Measurements from ENCODE around the gene SLC2A13.
"Not testable (repeated sequence)": the region's sequence is repeated elsewhere in the genome, so short reads cannot be mapped to it uniquely, and the experiment has no call there.

The SLC2A13 gene

GRCh38 chr12:39923364-39923763, 182.5 kb downstream of the SLC2A13 start:
- Histone ChIP-seq H3K36me3 (ENCODE audit: low read length) (no peaks in the 10 kb centered on the region), H3K9me2 (replicated peaks; ENCODE audit: insufficient read depth, low read length) (no peaks in the 10 kb centered on the region), H3K79me2 (ENCODE audit: insufficient read depth, low read length) (no peaks in the 10 kb centered on the region), H3K9me3 (ENCODE audit: insufficient read depth, low read length) (no peaks in the 10 kb centered on the region), H3K4me3 (ENCODE audit: insufficient read depth, low read length, poor library complexity, severe bottlenecking) (no peak overlapping the region), H4K20me1 (ENCODE audit: low read depth, low read length) (no peaks in the 10 kb centered on the region), H3K27ac (ENCODE audit: low read depth, low read length) (no peak overlapping the region), H3K27me3 (ENCODE audit: low read length) (no peaks in the 10 kb centered on the region), H3K4me2 (ENCODE audit: low read depth, low read length, poor library complexity, severe bottlenecking) (no peak overlapping the region), H3F3A (ENCODE audit: insufficient read depth) (no peaks in the 10 kb centered on the region), H3K9ac (ENCODE audit: low read length) (no peak overlapping the region), H2AFZ (ENCODE audit: low read depth, low read length, severe bottlenecking) (no peak overlapping the region)
- TF ChIP-seq CTCF (IDR thresholded peaks at IDR 0.05; ENCODE audit: insufficient read depth, low read length, poor library complexity, severe bottlenecking) (no peak), EZH2phosphoT487 (conservative IDR thresholded peaks at IDR 0.05; ENCODE audit: low read length) (no peak)

GRCh38 chr12:39922598-39922997, 183.3 kb downstream of the SLC2A13 start:
- not testable (repeated sequence) for H3K9me3 ChIP-seq (ENCODE audit: insufficient read depth, low read length); H3K9me2 ChIP-seq (replicated peaks; ENCODE audit: insufficient read depth, low read length); H3K79me2 ChIP-seq (ENCODE audit: insufficient read depth, low read length); H3K4me3 ChIP-seq (ENCODE audit: insufficient read depth, low read length, poor library complexity, severe bottlenecking); H3K4me2 ChIP-seq (ENCODE audit: low read depth, low read length, poor library complexity, severe bottlenecking); H4K20me1 ChIP-seq (ENCODE audit: low read depth, low read length); H3K36me3 ChIP-seq (ENCODE audit: low read length); H3F3A ChIP-seq (ENCODE audit: insufficient read depth); H3K27ac ChIP-seq (ENCODE audit: low read depth, low read length); H2AFZ ChIP-seq (ENCODE audit: low read depth, low read length, severe bottlenecking); H3K9ac ChIP-seq (ENCODE audit: low read length); H3K27me3 ChIP-seq (ENCODE audit: low read length)

- Histone ChIP-seq H3K4me3 (ENCODE audit: insufficient read depth, low read length, poor library complexity, severe bottlenecking) (no peak overlapping the region), H3K9me3 (ENCODE audit: insufficient read depth, low read length) (no peaks in the 10 kb centered on the region), H3K27ac (ENCODE audit: low read depth, low read length) (no peak overlapping the region), H3K79me2 (ENCODE audit: insufficient read depth, low read length) (no peaks in the 10 kb centered on the region), H4K20me1 (ENCODE audit: low read depth, low read length) (no peaks in the 10 kb centered on the region), H3K9ac (ENCODE audit: low read length) (no peak overlapping the region), H3F3A (ENCODE audit: insufficient read depth) (no peaks in the 10 kb centered on the region), H2AFZ (ENCODE audit: low read depth, low read length, severe bottlenecking) (no peak overlapping the region), H3K9me2 (replicated peaks; ENCODE audit: insufficient read depth, low read length) (no peaks in the 10 kb centered on the region), H3K36me3 (ENCODE audit: low read length) (no peaks in the 10 kb centered on the region), H3K27me3 (ENCODE audit: low read length) (no peaks in the 10 kb centered on the region), H3K4me2 (ENCODE audit: low read depth, low read length, poor library complexity, severe bottlenecking) (no peak overlapping the region)
- no peak for TF ChIP-seq EZH2phosphoT487 (conservative IDR thresholded peaks at IDR 0.05; ENCODE audit: low read length)
- no peak for TF ChIP-seq CTCF (IDR thresholded peaks at IDR 0.05; ENCODE audit: insufficient read depth, low read length, poor library complexity, severe bottlenecking)
Measured at GRCh38 chr12:39920647-39921046, 185.2 kb downstream of the SLC2A13 start.

- Histone ChIP-seq H3F3A (ENCODE audit: insufficient read depth) (no peaks in the 10 kb centered on the region), H3K9ac (ENCODE audit: low read length) (no peak overlapping the region), H4K20me1 (ENCODE audit: low read depth, low read length) (no peaks in the 10 kb centered on the region), H3K4me3 (ENCODE audit: insufficient read depth, low read length, poor library complexity, severe bottlenecking) (no peak overlapping the region), H3K9me3 (ENCODE audit: insufficient read depth, low read length) (no peaks in the 10 kb centered on the region), H2AFZ (ENCODE audit: low read depth, low read length, severe bottlenecking) (no peak overlapping the region), H3K4me2 (ENCODE audit: low read depth, low read length, poor library complexity, severe bottlenecking) (no peak overlapping the region), H3K79me2 (ENCODE audit: insufficient read depth, low read length) (no peaks in the 10 kb centered on the region), H3K9me2 (replicated peaks; ENCODE audit: insufficient read depth, low read length) (no peaks in the 10 kb centered on the region), H3K27ac (ENCODE audit: low read depth, low read length) (no peak overlapping the region), H3K27me3 (ENCODE audit: low read length) (no peaks in the 10 kb centered on the region), H3K36me3 (ENCODE audit: low read length) (no peaks in the 10 kb centered on the region)
- TF ChIP-seq CTCF (IDR thresholded peaks at IDR 0.05; ENCODE audit: insufficient read depth, low read length, poor library complexity, severe bottlenecking) (no peak), EZH2phosphoT487 (conservative IDR thresholded peaks at IDR 0.05; ENCODE audit: low read length) (no peak)
Measured at GRCh38 chr12:39920222-39920621, 185.7 kb downstream of the SLC2A13 start.
